ENCODE measurements around the gene ANKRD52. TPM values are rescaled to one million over a fixed set of nuclear protein-coding genes. Genes with fewer than 3 reads are reported as not detected.
A peak's percentile ranks its signal among the peaks of the same experiment; 100 is the strongest.
"Not testable (repeated sequence)": the region's sequence is repeated elsewhere in the genome, so short reads cannot be mapped to it uniquely, and the experiment has no call there.

ANKRD52 gene
- total and polyA plus RNA-seq, 10 of the 15 experiments (the other 5 are each of a cell fraction or from before 2014, with no cell fraction given) = 0.90 to 55.3 (median 16.1) TPM

GRCh38 chr12:56272468-56272867, 14.3 kb upstream of the ANKRD52 start:
- H3K36me3 ChIP-seq (ENCODE audit: control insufficient read depth in 2 of 2, insufficient read depth in 2 of 2, low read length in 1 of 2) = peaks cover 14% of the 10 kb centered on the region in 2 experiments; a peak in 3 of 4 replicates
- RAD21 ChIA-PET (ENCODE audit: unreplicated experiment); H3K4me1 ChIP-seq (ENCODE audit: control insufficient read depth, insufficient read depth, low read length); H3K27ac ChIP-seq (ENCODE audit: control insufficient read depth, insufficient read depth); H3K9ac ChIP-seq (ENCODE audit: control insufficient read depth, insufficient read depth, low read length); DNase-seq (ENCODE audit: low read depth, low spot score); H3K4me2 ChIP-seq (ENCODE audit: control insufficient read depth, insufficient read depth); H3K9me3 ChIP-seq (replicated peaks; ENCODE audit: control insufficient read depth, insufficient read depth, low read length); H4K20me1 ChIP-seq (ENCODE audit: control insufficient read depth, insufficient read depth); H3K79me2 ChIP-seq (ENCODE audit: control insufficient read depth, insufficient read depth, low read length); BruUV-seq (replicated peaks); H3K4me3 ChIP-seq; H2AFZ ChIP-seq (ENCODE audit: control insufficient read depth, low read depth, low read length); H3K27me3 ChIP-seq (replicated peaks in 1 of 2; ENCODE audit: control insufficient read depth in 2 of 2, insufficient read depth in 2 of 2, low read length in 1 of 2); SMC1A ChIA-PET (ENCODE audit: uncharacterized antibody, unreplicated experiment); ATAC-seq; intact Hi-C loops (cut with micrococcal nuclease; ENCODE audit: unreplicated experiment); in situ Hi-C loops (cut with MboI): not testable (repeated sequence)
- FAIRE-seq = peak; percentile 61
- WGBS (ENCODE audit: insufficient coverage, insufficient replicate concordance, low lambda C conversion rate, missing lambda C conversion rate) = 94% methylated on average over 2 of the region's 2 CpGs
- ChIA-PET CTCF (interaction anchor here (0.8 kb wide), 1 partner anchor 29 kb away, joined by 3 read pairs; no protein-coding TSS in a partner anchor), POLR2A (interaction anchor here (0.6 kb wide), 1 partner anchor 13 kb away, joined by 5 read pairs; no protein-coding TSS in a partner anchor)

- H4K20me1 ChIP-seq (ENCODE audit: control insufficient read depth, insufficient read depth) = no peaks in the 10 kb centered on the region
- ChIA-PET RAD21 (ENCODE audit: unreplicated experiment) (interaction anchor here (1.6 kb wide), 1 partner anchor 193 kb away, joined by 5 read pairs; no protein-coding TSS in a partner anchor), CTCF (interaction anchor here (0.6 to 1.2 kb wide), 4 partner anchors 40 to 193 kb away, joined by 3 to 5 read pairs (median 4); no protein-coding TSS in a partner anchor), POLR2A (no interaction called here), SMC1A (ENCODE audit: uncharacterized antibody, unreplicated experiment) (interaction anchor here (1.0 to 1.2 kb wide), 2 partner anchors 16 to 67 kb away, joined by 3 to 4 read pairs; no protein-coding TSS in a partner anchor)
- H2AFZ ChIP-seq (ENCODE audit: control insufficient read depth, low read depth, low read length) = no peak overlapping the region
- H3K9me3 ChIP-seq (replicated peaks; ENCODE audit: control insufficient read depth, insufficient read depth, low read length) = no peaks in the 10 kb centered on the region
- in situ Hi-C loops (cut with MboI) (no loop called here), intact Hi-C loops (cut with micrococcal nuclease; ENCODE audit: unreplicated experiment) (no loop called here)
- ATAC-seq (peak; percentile 26), FAIRE-seq (no peak), DNase-seq (ENCODE audit: low read depth, low spot score) (no peak)
- no TSS peak for BruUV-seq (replicated peaks)
- no peak overlapping the region for H3K9ac ChIP-seq (ENCODE audit: control insufficient read depth, insufficient read depth, low read length)
- no peak overlapping the region for H3K4me2 ChIP-seq (ENCODE audit: control insufficient read depth, insufficient read depth)
- peaks cover 4% of the 10 kb centered on the region for H3K4me1 ChIP-seq (ENCODE audit: control insufficient read depth, insufficient read depth, low read length)
- no peak overlapping the region for H3K27ac ChIP-seq (ENCODE audit: control insufficient read depth, insufficient read depth)
- H3K36me3 ChIP-seq (ENCODE audit: control insufficient read depth in 2 of 2, insufficient read depth in 2 of 2, low read length in 1 of 2) = peaks cover 14% of the 10 kb centered on the region in 2 experiments; a peak in 3 of 4 replicates
- no peak overlapping the region for H3K4me3 ChIP-seq
- H3K79me2 ChIP-seq (ENCODE audit: control insufficient read depth, insufficient read depth, low read length) = no peaks in the 10 kb centered on the region
- H3K27me3 ChIP-seq (replicated peaks in 1 of 2; ENCODE audit: control insufficient read depth in 2 of 2, insufficient read depth in 2 of 2, low read length in 1 of 2) = no peaks in the 10 kb centered on the region
- WGBS (ENCODE audit: insufficient coverage, insufficient replicate concordance, low lambda C conversion rate, missing lambda C conversion rate) = 7% methylated on average over 1 of the region's 1 CpG
- TF ChIP-seq ZBTB40 (IDR thresholded peaks at IDR 0.05; ENCODE audit: borderline replicate concordance) (no peak), CTCF (IDR thresholded peaks at IDR 0.05 in 2 of 3, conservative IDR thresholded peaks at IDR 0.05 in 1 of 3; ENCODE audit: control insufficient read depth in 2 of 3, extremely low read depth in 1 of 3, insufficient read depth in 1 of 3, low read depth in 3 of 3, low read length in 3 of 3) (peak; percentile 43 to 62 (median 51); a peak in 5 of 6 replicates), SMC3 (IDR thresholded peaks at IDR 0.05; ENCODE audit: borderline replicate concordance, low read length) (peak; percentile 36; the same call in 1 of the 2 replicates), CREB1 (IDR thresholded peaks at IDR 0.05; ENCODE audit: low read depth) (no peak), MTA2 (IDR thresholded peaks at IDR 0.05; ENCODE audit: low read depth) (no peak), LARP7 (IDR thresholded peaks at IDR 0.05) (no peak), IRF3 (IDR thresholded peaks at IDR 0.05) (no peak)
Observed at GRCh38 chr12:56271031-56271430, 12.8 kb upstream of the ANKRD52 start.

Measured in GM12878 (cell line).